Endothelial cell of umbilical vein (primary cell): ENCODE measurements around the gene CTBP2. TPM values are rescaled to one million over a fixed set of nuclear protein-coding genes. Genes with fewer than 3 reads are reported as not detected.

ENCODE experiments used
- BruUV-seq: library from RNA; stranded (reverse); fragments of 400-500 nt; replicated peaks from 2 replicates; lab custom pipeline; 2021; lab: Mats Ljungman, UMichigan
- CTCF ChIA-PET: fragments of 300-600, 350-600 bp; sonication (Branson Sonifier 250); formaldehyde crosslinking; loops from one replicate; lab custom pipeline; 2021; ENCODE audit warnings: antibody characterized with exemption, inconsistent platforms; lab: Charles Lee
- POLR2A ChIA-PET: fragments of 300-600, 350-600 bp; sonication (Branson Sonifier 250); formaldehyde crosslinking; loops from one replicate; lab custom pipeline; 2021; ENCODE audit warnings: antibody characterized with exemption, inconsistent platforms; lab: Charles Lee
- DNase-seq: peaks from one replicate; pipeline ENCODE4 v3.0.0-alpha.2; 2011; ENCODE audit warnings: low read depth, low spot score
- FAIRE-seq: peaks from 2 replicates; lab custom pipeline; 2011; peaks lifted over from hg19 to GRCh38; lab: Jason Lieb, UNC
- H2AFZ ChIP-seq: 2 replicates; pipeline ENCODE4 v1.6.0; 2012; ENCODE audit warnings: low read depth, low read length, control low read depth, inconsistent platforms
- H3K27ac ChIP-seq: 2 replicates; pipeline ENCODE4 v1.5.1; 2011; ENCODE audit warnings: low read depth, mild to moderate bottlenecking, control low read depth, low read length, moderate library complexity; ENCODE audit not compliant: insufficient read depth
- H3K27me3 ChIP-seq, 2 experiments: 2 replicates each; pipeline versions ENCODE4 v1.6.0 to v1.6.1; 2011; ENCODE audit warnings: low read length in 2 of 2, mixed read lengths in 1 of 2; ENCODE audit not compliant: control insufficient read depth in 2 of 2, insufficient read depth in 2 of 2
- H3K36me3 ChIP-seq, 2 experiments: 2 replicates in 1 of 2; 3 replicates in 1 of 2; pipeline ENCODE4 v1.5.1; 2011; ENCODE audit warnings: low read length in 2 of 2, mild to moderate bottlenecking in 1 of 2, moderate library complexity in 1 of 2; ENCODE audit not compliant: control insufficient read depth in 2 of 2, insufficient read depth in 2 of 2; ENCODE audit errors: extremely low read depth in 1 of 2
- H3K4me1 ChIP-seq: 3 replicates; pipeline ENCODE4 v1.5.1; 2011; ENCODE audit warnings: mild to moderate bottlenecking, low read length; ENCODE audit not compliant: control insufficient read depth, insufficient read depth; ENCODE audit errors: extremely low read depth
- H3K4me2 ChIP-seq: 2 replicates; pipeline ENCODE4 v1.6.1; 2011; ENCODE audit warnings: low read length, control low read depth, mixed read lengths; ENCODE audit not compliant: insufficient read depth
- H3K4me3 ChIP-seq, 3 experiments: fragments of 200-600 bp in 1 of 3; sonication (generic), shearing (Covaris generic) in 1 of 3; replicated peaks in 1 of 3; 2 replicates each; pipeline ENCODE4 v1.5.1; 2011 to 2016; ENCODE audit warnings: control low read depth in 3 of 3, low read length in 3 of 3, mild to moderate bottlenecking in 2 of 3, inconsistent platforms in 1 of 3, low read depth in 1 of 3, moderate library complexity in 1 of 3; ENCODE audit not compliant: insufficient read depth in 1 of 3
- H3K79me2 ChIP-seq: 2 replicates; pipeline ENCODE4 v1.6.0; 2012; ENCODE audit warnings: low read length, inconsistent platforms; ENCODE audit not compliant: control insufficient read depth, insufficient read depth
- H3K9ac ChIP-seq: replicated peaks from 2 replicates; pipeline ENCODE3; 2011; ENCODE audit warnings: low read length, control low read depth; ENCODE audit not compliant: insufficient read depth; ENCODE audit errors: extremely low read depth
- H3K9me1 ChIP-seq: replicated peaks from 3 replicates; pipeline ENCODE4 v1.6.0; 2011; ENCODE audit warnings: mild to moderate bottlenecking, low read length; ENCODE audit not compliant: control insufficient read depth, insufficient read depth; ENCODE audit errors: extremely low read depth
- H3K9me3 ChIP-seq: replicated peaks from 2 replicates; pipeline ENCODE4 v1.5.1; 2012; ENCODE audit warnings: low read length, inconsistent platforms; ENCODE audit not compliant: control insufficient read depth, insufficient read depth
- H4K20me1 ChIP-seq: replicated peaks from 2 replicates; pipeline ENCODE3; 2011; ENCODE audit warnings: mild to moderate bottlenecking, low read length; ENCODE audit not compliant: control insufficient read depth, insufficient read depth; ENCODE audit errors: extremely low read depth
- EZH2 ChIP-seq: IDR thresholded peaks from 2 replicates; pipeline ENCODE4 v1.6.1; 2012; ENCODE audit warnings: borderline replicate concordance, low read depth, mild to moderate bottlenecking, moderate library complexity, low read length, inconsistent platforms; ENCODE audit not compliant: severe bottlenecking
- FOS ChIP-seq: IDR thresholded peaks from 2 replicates; pipeline ENCODE4 v1.6.1; 2011; ENCODE audit warnings: mild to moderate bottlenecking, low read length, moderate library complexity, borderline replicate concordance; ENCODE audit not compliant: insufficient read depth
- JUN ChIP-seq: IDR thresholded peaks from 2 replicates; pipeline ENCODE4 v1.6.1; 2011; ENCODE audit warnings: borderline replicate concordance, low read depth; ENCODE audit not compliant: insufficient read length, insufficient read depth
- dilution Hi-C: fragments of 300-500 bp; cut with MboI; formaldehyde crosslinking; loops from one replicate; pipeline ENCODE4 v1.15.0; 2019; ENCODE audit warnings: low sequenced_read_pairs; ENCODE audit not compliant: extremely low pct_ligation_motif_present
- intact Hi-C: fragments of 100-400 bp; cut with micrococcal nuclease; formaldehyde crosslinking; loops from one replicate; pipeline ENCODE4 v1.10.0; 2022
- polyA plus RNA-seq, 4 experiments: library from polyadenylated mRNA; depleted of rRNA in 3 of 4; stranded (reverse) in 3 of 4; unstranded in 1 of 4; fragments of >200 nt; gene quantifications; 2 replicates each; pipeline versions ENCODE4 v1.2.1 to v1.2.3, GENCODE V29; 2011 to 2012; ENCODE audit warnings: missing spikeins in 1 of 4
- total RNA-seq: library from RNA; stranded (reverse); gene quantifications from 2 replicates; pipeline ENCODE4 v1.2.3, GENCODE V29; 2021
- TF ChIP-seq, protein P1 (sequence below): IDR thresholded peaks from 2 replicates; pipeline ENCODE4 v1.6.1; 2011; ENCODE audit not compliant: insufficient read depth, insufficient read length
- TF ChIP-seq, protein P2 (sequence below), 2 donors: IDR thresholded peaks; 1 replicate in 1 of 2; 2 replicates in 1 of 2; pipeline ENCODE4 v1.5.1; 2011; ENCODE audit warnings: low read length in 2 of 2, mild to moderate bottlenecking in 2 of 2, moderate library complexity in 2 of 2, control low read depth in 1 of 2, inconsistent platforms in 1 of 2, low read depth in 1 of 2; ENCODE audit not compliant: insufficient read depth in 1 of 2; ENCODE audit errors: extremely low read depth in 1 of 2

The CTBP2 gene
- total and polyA plus RNA-seq, 2 donors (not counting 3 experiments of a cell fraction or from before 2014, with no cell fraction given): 118 to 128 TPM

DNA sequence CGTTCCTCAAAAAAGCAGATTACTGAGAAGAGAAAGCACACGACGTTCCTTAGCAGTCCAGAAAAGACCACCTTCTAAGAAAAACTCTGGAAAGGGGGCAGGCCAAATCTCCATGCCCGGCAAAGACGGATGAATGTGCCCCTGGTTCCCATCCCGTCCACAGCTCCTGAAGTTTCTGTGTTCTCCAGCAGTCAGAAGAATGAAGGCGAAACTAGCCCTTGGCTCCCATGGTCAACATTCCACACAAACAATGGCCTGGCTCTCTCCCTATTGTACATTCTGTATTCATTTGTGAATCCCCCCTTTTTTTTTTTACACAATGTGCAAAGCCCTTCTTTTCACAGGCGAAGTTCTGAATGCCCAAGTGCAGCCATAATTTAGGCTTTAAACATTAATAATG is 5.3 kb downstream of the CTBP2 start:
- intact Hi-C loops: loop anchor here (5.0 kb wide), 1 partner anchor 108 kb away; no protein-coding TSS in a partner anchor
- H4K20me1 ChIP-seq: no peaks in the 10 kb centered on the region
- H3K4me2 ChIP-seq: peak overlapping the region; percentile 70
- dilution Hi-C loops: no loop called here
- peak overlapping the region in 1 of 3 experiments; percentile 21 for H3K4me3 ChIP-seq
- H2AFZ ChIP-seq: no peak overlapping the region
- H3K9me3 ChIP-seq: no peaks in the 10 kb centered on the region
- POLR2A ChIA-PET: no interaction called here
- H3K4me1 ChIP-seq: peaks cover 70% of the 10 kb centered on the region
- H3K27ac ChIP-seq: peak overlapping the region; percentile 56
- TF ChIP-seq JUN (no peak), EZH2 (no peak), FOS (no peak)
- TF ChIP-seq, protein P1, sequence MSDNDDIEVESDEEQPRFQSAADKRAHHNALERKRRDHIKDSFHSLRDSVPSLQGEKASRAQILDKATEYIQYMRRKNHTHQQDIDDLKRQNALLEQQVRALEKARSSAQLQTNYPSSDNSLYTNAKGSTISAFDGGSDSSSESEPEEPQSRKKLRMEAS: no peak
- TF ChIP-seq, protein P2, sequence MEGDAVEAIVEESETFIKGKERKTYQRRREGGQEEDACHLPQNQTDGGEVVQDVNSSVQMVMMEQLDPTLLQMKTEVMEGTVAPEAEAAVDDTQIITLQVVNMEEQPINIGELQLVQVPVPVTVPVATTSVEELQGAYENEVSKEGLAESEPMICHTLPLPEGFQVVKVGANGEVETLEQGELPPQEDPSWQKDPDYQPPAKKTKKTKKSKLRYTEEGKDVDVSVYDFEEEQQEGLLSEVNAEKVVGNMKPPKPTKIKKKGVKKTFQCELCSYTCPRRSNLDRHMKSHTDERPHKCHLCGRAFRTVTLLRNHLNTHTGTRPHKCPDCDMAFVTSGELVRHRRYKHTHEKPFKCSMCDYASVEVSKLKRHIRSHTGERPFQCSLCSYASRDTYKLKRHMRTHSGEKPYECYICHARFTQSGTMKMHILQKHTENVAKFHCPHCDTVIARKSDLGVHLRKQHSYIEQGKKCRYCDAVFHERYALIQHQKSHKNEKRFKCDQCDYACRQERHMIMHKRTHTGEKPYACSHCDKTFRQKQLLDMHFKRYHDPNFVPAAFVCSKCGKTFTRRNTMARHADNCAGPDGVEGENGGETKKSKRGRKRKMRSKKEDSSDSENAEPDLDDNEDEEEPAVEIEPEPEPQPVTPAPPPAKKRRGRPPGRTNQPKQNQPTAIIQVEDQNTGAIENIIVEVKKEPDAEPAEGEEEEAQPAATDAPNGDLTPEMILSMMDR (IDR thresholded peaks at IDR 0.05; ENCODE audit: extremely low read depth in 1 of 2, insufficient read depth in 1 of 2, low read depth in 1 of 2, low read length in 2 of 2): no peak
- no peaks in the 10 kb centered on the region for H3K27me3 ChIP-seq
- peaks cover 97% of the 10 kb centered on the region for H3K79me2 ChIP-seq
- no peaks in the 10 kb centered on the region for H3K9me1 ChIP-seq
- BruUV-seq: no TSS peak
- peak overlapping the region; percentile 62 for H3K9ac ChIP-seq
- peaks cover 0 to 9% of the 10 kb centered on the region in 2 experiments for H3K36me3 ChIP-seq
- CTCF ChIA-PET: interaction anchor here (1.0 to 1.6 kb wide), 2 partner anchors 98 to 107 kb away, joined by 3 to 5 read pairs; no protein-coding TSS in a partner anchor
- FAIRE-seq: peak; percentile 77
- peak; percentile 78 for DNase-seq
